ENCODE data around the gene C4BPB.

DNA sequence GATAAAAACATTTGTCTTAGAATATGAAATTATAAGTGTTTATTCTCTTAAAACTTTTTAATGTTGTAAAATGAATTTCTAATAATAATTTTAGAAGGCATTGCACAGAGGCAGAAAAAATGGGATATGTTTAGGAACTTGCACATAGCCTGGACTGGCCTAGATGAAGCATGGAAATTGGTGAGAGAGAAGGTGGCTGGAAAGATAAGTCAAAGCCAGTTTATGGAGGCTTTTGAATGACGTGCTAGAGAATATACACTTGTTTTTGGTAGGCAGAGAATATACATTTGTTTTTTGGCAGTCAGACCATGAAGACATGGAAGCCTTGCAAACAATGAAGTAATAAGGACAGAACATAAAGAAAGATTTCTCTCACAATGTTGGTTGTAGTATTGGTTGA lies 13.1 kb downstream of the C4BPB start:
- TF ChIP-seq, protein P1, sequence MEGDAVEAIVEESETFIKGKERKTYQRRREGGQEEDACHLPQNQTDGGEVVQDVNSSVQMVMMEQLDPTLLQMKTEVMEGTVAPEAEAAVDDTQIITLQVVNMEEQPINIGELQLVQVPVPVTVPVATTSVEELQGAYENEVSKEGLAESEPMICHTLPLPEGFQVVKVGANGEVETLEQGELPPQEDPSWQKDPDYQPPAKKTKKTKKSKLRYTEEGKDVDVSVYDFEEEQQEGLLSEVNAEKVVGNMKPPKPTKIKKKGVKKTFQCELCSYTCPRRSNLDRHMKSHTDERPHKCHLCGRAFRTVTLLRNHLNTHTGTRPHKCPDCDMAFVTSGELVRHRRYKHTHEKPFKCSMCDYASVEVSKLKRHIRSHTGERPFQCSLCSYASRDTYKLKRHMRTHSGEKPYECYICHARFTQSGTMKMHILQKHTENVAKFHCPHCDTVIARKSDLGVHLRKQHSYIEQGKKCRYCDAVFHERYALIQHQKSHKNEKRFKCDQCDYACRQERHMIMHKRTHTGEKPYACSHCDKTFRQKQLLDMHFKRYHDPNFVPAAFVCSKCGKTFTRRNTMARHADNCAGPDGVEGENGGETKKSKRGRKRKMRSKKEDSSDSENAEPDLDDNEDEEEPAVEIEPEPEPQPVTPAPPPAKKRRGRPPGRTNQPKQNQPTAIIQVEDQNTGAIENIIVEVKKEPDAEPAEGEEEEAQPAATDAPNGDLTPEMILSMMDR (IDR thresholded peaks at IDR 0.05): no peak
- TF ChIP-seq POLR2A (IDR thresholded peaks at IDR 0.05) (no peak), POLR2AphosphoS5 (IDR thresholded peaks at IDR 0.05; ENCODE audit: insufficient read depth in 1 of 2, low read depth in 1 of 2) (no peak)
